Right cardiac atrium (tissue), 5 donors: ENCODE data around the gene RABGAP1L. TPM values are rescaled to one million over a fixed set of nuclear protein-coding genes. Genes with fewer than 3 reads are reported as not detected.
A peak's percentile ranks its signal among the peaks of the same experiment; 100 is the strongest.
"Not testable (repeated sequence)": the region's sequence is repeated elsewhere in the genome, so short reads cannot be mapped to it uniquely, and the experiment has no call there.

Experiments used
- ATAC-seq, 2 donors: fragments of 200-7000 bp; cut with Tn5 transposase; one replicate each; pipeline versions ENCODE4 v1.8.0 to v1.9.1; 2020; ENCODE audit warnings: moderate library complexity in 2 of 2, mild to moderate bottlenecking in 1 of 2
- DNase-seq, 3 donors: peaks; one replicate each; pipeline ENCODE4 v3.0.0-alpha.2; 2020
- H3K27ac ChIP-seq: one replicate; pipeline ENCODE4 v1.5.1; 2013; ENCODE audit warnings: mild to moderate bottlenecking, low read length, control low read depth, moderate library complexity
- H3K27me3 ChIP-seq: one replicate; pipeline ENCODE4 v1.6.1; 2013; ENCODE audit not compliant: control insufficient read depth, insufficient read depth
- H3K4me1 ChIP-seq: one replicate; pipeline ENCODE4 v1.6.1; 2013; ENCODE audit warnings: low read length; ENCODE audit not compliant: control insufficient read depth, insufficient read depth
- H3K4me3 ChIP-seq: one replicate; pipeline ENCODE4 v1.5.1; 2013; ENCODE audit warnings: low read length, control low read depth
- H3K9me3 ChIP-seq: one replicate; pipeline ENCODE4 v1.6.1; 2013; ENCODE audit warnings: low read length; ENCODE audit not compliant: control insufficient read depth
- WGBS: extraction: QIAGEN DNeasy Blood & Tissue Kit; methylation state at CpG from one replicate; pipeline ENCODE4 v1.1.7; 2013; 5-methylcytosine and 5-hydroxymethylcytosine counted together
- intact Hi-C, 4 donors: fragments of 100-400 bp; cut with DNase I; formaldehyde crosslinking; loops; one replicate each; pipeline versions ENCODE4 v1.11.0 to v1.14.0; 2022 to 2023
- polyA plus RNA-seq: library from polyadenylated mRNA; stranded (reverse); fragments of 200-250 nt; gene quantifications from one replicate; pipeline ENCODE4 v1.2.3, GENCODE V29; 2013
- total RNA-seq, 4 donors: library from RNA; stranded (reverse); fragmentation: NEBNext Ultra II Directional; extraction: Animal tissue kit (Norgen Biotek cat#: 25700); gene quantifications; one replicate each; pipeline ENCODE4 v1.2.1, GENCODE V29; 2021
- donor health status: healthy with polysubstance abuse.
- donor health status: DM: no; HTN: yes; CAD: no.
- donor health status: DM: no; HTN: no; CAD: no.
- donor health status: DM: no; HTN: yes; CAD: no; lungs with severe emphysema.
- donor health status: DM: yes; HTN: yes; CAD: no.

The RABGAP1L gene
- total and polyA plus RNA-seq, 5 donors: 174 to 367 (median 186) TPM

DNA sequence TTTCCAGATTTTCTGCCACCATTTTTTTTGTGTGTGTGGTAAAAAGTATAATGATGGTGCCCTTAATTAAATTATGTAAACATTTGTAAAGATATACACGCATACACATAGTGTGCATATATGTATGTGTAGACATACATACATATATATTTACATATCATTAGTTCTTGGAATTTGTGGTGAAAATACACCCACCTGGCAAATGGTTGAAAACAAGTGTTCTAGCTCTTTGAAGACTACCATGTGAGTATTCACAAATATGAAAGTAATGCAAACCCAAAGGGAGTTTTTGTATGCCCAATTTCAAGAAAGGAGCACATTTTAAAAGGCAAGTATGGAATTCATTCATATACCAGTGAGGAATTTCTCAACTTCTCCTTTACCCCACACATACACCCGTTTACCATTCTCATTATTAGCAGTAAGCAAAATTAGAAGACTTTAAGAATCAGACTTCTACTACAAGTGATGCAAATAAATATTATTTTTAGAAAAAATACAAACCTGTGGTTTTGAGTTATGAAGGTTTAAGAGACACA is 8.0 kb downstream of the RABGAP1L start:
- H3K4me1 ChIP-seq: peaks cover 5% of the 10 kb centered on the region
- intact Hi-C loops: loop anchor here in 3 of 4 donors (5.0 to 10.0 kb wide), 2 partner anchors 35 to 47 kb away; no protein-coding TSS in a partner anchor

DNA sequence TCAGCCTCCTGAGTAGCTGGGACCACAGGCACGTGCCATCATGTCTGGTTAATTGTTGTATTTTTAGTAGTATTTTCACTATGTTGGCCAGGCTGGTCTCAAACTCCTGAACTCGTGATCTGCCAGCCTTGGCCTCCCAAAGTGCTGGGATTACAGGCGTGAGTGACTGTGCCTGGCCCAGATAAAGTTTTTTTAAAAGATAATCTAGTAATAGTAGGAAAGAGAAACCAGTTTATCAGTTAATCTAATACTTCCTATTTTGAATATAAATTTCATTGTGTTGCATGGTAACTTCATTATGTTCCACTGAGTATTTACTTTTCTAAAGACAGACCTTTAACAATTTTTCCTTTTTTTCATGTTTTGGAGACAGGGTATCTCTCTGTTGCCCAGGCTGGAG is 10.0 kb downstream of the RABGAP1L start:
- H3K27me3 ChIP-seq: no peaks in the 10 kb centered on the region
- 51% methylated on average over 3 of the region's 3 CpGs for WGBS
- no peaks in the 10 kb centered on the region for H3K9me3 ChIP-seq
- intact Hi-C loops: loop anchor here in 3 of 4 donors (5.0 to 10.0 kb wide), 2 partner anchors 33 to 45 kb away; no protein-coding TSS in a partner anchor
- peak overlapping the region; percentile 72 for H3K27ac ChIP-seq
- ATAC-seq: no peak
- no peak overlapping the region for H3K4me3 ChIP-seq
- DNase-seq: no peak
- H3K4me1 ChIP-seq: peaks cover 5% of the 10 kb centered on the region

More for the DNA sequence above, 8.0 kb downstream of the RABGAP1L start:
- no peak for ATAC-seq
- Histone ChIP-seq H3K27ac (no peak overlapping the region), H3K4me3 (no peak overlapping the region), H3K27me3 (no peaks in the 10 kb centered on the region), H3K9me3 (no peaks in the 10 kb centered on the region)
- DNase-seq: no peak
- 73% methylated on average over 2 of the region's 2 CpGs for WGBS

DNA sequence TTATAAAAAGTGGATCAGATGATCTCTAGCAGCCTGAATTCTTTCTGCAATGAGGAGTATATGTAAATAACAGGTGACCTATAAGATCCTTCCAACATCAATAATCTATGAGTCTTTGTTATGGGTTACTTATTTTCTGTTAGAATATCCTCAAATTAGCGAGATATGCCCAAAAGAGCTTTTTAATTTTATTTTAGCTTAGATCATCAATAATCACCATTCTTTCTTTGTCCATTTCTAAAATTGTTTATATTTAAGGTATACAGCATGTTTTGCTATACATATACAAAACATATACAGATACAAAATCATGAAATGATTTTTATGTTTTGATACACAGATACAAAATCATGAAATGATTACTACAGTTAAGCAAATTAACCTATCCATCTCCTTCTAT is 11.8 kb downstream of the RABGAP1L start:
- H3K4me1 ChIP-seq: peaks cover 7% of the 10 kb centered on the region
- no peaks in the 10 kb centered on the region for H3K9me3 ChIP-seq
- ATAC-seq (no peak), DNase-seq (no peak)
- H3K27ac ChIP-seq: no peak overlapping the region
- intact Hi-C loops: no loop called here
- WGBS: 95% methylated on average over 1 of the region's 1 CpG
- H3K4me3 ChIP-seq: no peak overlapping the region
- no peaks in the 10 kb centered on the region for H3K27me3 ChIP-seq

DNA sequence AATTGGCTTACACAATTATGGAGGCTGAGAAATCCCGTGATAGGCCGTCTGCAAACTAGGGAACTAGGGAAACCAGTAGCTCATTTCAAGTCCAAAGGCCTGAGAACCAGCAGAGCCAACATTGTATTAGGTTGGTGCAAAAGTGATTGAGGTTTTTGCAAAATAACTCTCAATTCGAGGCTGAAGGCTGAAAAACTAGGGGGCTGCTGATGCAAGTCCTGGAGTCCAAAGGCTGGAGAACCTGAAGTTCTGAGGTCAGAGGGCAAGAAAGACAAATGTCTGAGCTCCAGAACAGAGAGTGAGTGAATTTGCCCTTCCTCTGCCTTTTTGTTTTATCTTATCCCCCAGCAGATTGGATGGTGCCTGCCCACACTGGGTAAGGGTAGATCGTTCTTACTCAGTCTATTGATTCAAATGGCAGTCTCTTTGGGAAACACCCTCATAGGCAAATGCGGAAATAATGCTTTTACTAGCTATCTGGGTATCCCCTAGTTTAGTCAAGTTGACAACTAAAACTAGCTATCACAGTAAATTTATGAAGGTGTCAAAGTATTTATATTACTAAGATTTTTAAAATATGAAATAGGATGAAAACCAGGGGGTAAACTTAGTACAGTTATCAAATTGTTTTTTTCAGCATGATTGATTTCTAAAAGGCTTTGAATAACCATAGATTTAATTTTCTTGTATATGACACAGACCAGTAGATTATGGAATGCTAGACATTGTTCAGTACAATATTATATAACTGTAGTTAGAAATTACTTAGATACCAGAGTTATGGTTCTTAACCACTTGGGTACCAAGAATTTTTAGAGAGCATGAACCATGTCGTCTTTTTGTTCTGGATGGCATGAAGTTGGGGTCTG is 15.4 kb downstream of the RABGAP1L start:
- H3K9me3 ChIP-seq: no peaks in the 10 kb centered on the region

DNA sequence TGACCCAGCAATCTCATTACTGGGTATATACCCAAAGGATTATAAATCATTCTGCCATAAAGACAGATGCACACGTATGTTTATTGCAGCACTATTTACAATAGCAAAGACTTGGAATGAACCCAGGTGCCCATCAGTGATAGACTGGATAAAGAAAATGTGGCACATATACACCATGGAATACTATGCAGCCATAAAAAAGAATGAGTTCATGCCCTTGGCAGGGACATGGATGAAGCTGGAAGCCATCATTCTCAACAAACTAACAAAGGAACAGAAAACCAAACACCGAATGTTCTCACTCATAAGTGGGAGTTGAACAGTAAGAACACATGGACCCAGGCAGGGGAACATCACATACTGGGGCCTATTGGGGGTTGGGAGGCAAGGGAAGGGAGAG is 19.1 kb downstream of the RABGAP1L start:
- DNase-seq, H3K4me3 ChIP-seq, H3K27ac ChIP-seq, ATAC-seq, H3K27me3 ChIP-seq, intact Hi-C loops, H3K4me1 ChIP-seq, H3K9me3 ChIP-seq: not testable (repeated sequence)
- 94% methylated on average over 2 of the region's 2 CpGs for WGBS

More for the DNA sequence above, 15.4 kb downstream of the RABGAP1L start:
- Histone ChIP-seq H3K27ac (no peak overlapping the region), H3K27me3 (no peaks in the 10 kb centered on the region), H3K4me3 (no peak overlapping the region), H3K4me1 (peaks cover 2% of the 10 kb centered on the region)
- DNase-seq: no peak
- WGBS: 68% methylated on average over 6 of the region's 6 CpGs
- intact Hi-C loops: no loop called here
- no peak for ATAC-seq

DNA sequence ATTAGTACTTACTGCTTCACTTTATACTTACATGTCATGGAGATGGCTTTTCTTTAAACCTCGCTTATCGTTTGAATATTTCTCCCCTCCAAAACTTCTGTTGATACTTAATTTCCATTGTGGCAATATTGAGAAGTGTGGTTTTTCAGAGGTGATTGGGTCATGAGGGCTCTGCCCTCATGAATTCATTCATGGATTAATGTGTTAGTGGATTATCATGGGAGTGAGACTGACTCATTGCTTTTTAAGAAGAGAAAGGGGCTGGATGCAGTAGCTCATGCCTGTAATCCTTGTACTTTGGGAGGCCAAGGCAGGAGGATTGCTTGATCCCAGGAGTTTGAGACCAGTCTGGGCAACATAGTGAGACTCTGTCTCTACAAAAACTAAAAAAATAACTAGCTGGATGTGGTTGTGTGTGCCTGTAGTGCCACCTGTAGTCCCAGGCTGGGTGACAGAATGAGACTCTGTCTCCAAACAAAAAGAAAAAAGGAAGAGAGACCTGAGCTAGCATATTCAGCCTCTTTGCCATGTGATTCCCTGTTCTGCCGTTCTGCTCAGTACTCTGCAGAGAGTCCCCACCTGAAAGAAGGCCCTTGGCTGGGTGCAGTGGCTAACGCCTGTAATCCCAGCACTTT is 30.2 kb downstream of the RABGAP1L start:
- H3K27ac ChIP-seq: no peak overlapping the region
- 90% methylated on average over 4 of the region's 4 CpGs for WGBS
- ATAC-seq (no peak), DNase-seq (no peak)
- H3K4me1 ChIP-seq: peaks cover 3% of the 10 kb centered on the region
- no peaks in the 10 kb centered on the region for H3K9me3 ChIP-seq
- intact Hi-C loops: no loop called here
- no peak overlapping the region for H3K4me3 ChIP-seq
- no peaks in the 10 kb centered on the region for H3K27me3 ChIP-seq

DNA sequence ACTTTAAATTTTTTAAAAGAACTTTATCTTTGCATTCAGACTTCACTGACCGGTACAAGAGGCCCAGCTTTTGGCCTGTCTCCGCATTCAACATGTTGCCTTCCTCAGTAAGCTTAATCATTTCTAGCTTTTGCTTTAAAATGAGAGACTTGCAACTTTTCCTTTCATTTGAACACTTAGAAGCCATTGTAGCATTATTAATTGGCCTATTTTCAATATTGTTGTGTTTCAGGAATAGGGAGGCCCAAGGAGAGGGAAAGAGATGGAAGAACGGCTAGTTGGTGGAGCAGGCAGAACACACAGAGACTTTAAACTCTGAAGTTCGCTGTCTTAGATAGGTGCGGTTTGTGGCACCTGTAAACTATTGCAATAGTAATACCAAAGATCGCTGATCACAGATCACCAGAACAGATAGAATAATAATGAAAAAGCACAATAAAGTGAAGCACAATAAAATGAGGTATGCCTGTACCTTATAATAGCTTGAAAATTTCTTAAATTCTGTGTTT is 31.4 kb downstream of the RABGAP1L start:
- no peaks in the 10 kb centered on the region for H3K27me3 ChIP-seq
- no peak for ATAC-seq
- 60% methylated on average over 6 of the region's 6 CpGs for WGBS
- no peaks in the 10 kb centered on the region for H3K9me3 ChIP-seq
- H3K4me3 ChIP-seq: peak overlapping the region; percentile 3
- intact Hi-C loops: no loop called here
- no peak for DNase-seq
- H3K27ac ChIP-seq: no peak overlapping the region
- H3K4me1 ChIP-seq: peaks cover 3% of the 10 kb centered on the region

DNA sequence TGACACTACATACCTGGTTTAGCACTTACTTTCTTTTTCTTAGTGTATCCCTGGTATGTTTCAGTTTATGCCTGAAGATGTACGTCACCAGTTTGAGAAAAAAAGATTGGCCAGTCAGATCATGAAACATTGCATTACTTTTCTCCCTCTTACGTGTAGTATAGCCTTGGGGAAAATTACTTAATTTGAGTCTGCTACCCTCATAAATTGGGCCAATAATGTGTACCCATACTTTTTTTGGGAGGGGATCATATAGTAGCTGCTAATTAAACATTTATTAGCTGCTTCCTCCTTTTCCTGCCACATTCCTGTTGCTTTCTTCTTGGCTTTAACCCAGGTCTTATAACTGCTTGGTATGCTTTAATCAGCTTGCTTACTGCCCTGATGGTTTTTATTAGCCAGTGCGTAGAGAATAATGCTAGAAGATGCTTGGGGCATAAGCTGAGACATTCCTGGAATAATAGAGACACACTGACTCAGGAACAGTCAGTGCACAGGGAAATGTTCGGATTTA is 32.1 kb downstream of the RABGAP1L start:
- intact Hi-C loops: no loop called here
- peaks cover 3% of the 10 kb centered on the region for H3K4me1 ChIP-seq
- no peak for DNase-seq
- ATAC-seq: no peak
- no peaks in the 10 kb centered on the region for H3K9me3 ChIP-seq
- WGBS: 68% methylated on average over 4 of the region's 4 CpGs
- no peaks in the 10 kb centered on the region for H3K27me3 ChIP-seq
- no peak overlapping the region for H3K27ac ChIP-seq
- H3K4me3 ChIP-seq: no peak overlapping the region

DNA sequence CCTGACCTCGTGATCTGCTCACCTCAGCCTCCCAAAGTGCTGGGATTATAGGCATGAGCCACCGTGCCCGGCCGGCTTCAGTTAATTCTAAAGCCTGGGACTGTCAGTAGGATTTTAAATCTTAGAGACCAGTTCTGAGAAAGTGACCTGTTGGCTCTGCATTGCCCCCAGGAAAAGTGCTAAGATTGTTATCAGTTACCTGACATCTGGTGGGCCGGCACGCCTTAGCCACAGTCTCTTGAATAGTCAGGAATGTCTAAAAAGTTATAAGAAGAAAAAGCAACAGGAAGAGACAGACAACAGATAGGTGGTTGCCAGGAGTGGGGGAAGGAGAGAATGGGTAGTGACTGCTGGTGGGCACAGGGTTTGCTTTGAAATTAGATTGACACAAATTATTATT is 35.1 kb downstream of the RABGAP1L start:
- peaks cover 3% of the 10 kb centered on the region for H3K4me1 ChIP-seq
- H3K9me3 ChIP-seq: no peaks in the 10 kb centered on the region
- ATAC-seq: no peak
- WGBS: 80% methylated on average over 6 of the region's 6 CpGs
- intact Hi-C loops: no loop called here
- DNase-seq: peak in 1 of 3 donors; percentile 34
- no peaks in the 10 kb centered on the region for H3K27me3 ChIP-seq
- H3K4me3 ChIP-seq: no peak overlapping the region
- H3K27ac ChIP-seq: no peak overlapping the region

DNA sequence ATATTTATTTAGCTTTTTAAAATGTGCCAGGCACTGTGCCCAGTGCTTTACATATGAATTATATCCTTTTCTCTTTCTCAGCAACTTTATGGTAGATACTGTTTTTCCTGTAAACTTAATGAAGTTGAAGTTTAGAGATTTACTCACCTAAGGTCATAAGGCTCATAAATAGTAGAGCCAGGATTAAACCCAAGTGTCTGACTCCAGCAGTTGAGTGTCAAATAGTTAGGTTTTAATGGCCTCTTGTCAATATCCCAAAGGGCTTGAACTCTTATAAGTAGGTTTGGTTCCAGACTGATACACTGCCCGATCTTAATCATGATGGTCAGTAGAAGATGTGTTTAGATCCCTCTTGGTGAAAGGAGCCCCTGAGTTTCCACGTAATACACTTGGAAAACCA is 37.8 kb downstream of the RABGAP1L start:
- H3K27me3 ChIP-seq: no peaks in the 10 kb centered on the region
- ATAC-seq (no peak), DNase-seq (no peak)
- no peak overlapping the region for H3K27ac ChIP-seq
- WGBS: 71% methylated on average over 2 of the region's 2 CpGs
- H3K9me3 ChIP-seq: no peaks in the 10 kb centered on the region
- H3K4me3 ChIP-seq: no peak overlapping the region
- intact Hi-C loops: no loop called here
- H3K4me1 ChIP-seq: no peaks in the 10 kb centered on the region

DNA sequence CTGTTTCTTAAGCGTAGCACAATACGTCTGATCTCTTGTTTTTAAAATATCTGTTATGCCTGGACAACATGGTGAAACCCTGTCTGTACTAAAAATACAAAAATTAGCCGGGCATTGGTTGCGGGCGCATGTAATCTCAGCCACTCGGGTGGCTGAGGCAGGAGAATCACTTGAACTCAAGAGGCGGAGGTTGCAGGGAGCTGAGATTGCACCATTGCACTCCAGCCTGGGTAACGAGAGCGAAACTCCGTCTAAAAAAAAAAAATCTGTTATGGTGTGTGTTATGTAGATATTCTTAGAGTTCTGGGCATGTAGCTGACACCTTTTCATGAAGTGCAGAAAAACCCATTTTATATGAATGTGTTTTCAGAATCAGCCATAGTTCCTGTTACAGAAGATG is 38.2 kb downstream of the RABGAP1L start:
- intact Hi-C loops: no loop called here
- no peak for DNase-seq

More for the DNA sequence above, 38.2 kb downstream of the RABGAP1L start:
- Histone ChIP-seq H3K4me3 (no peak overlapping the region), H3K27me3 (no peaks in the 10 kb centered on the region), H3K4me1 (no peaks in the 10 kb centered on the region), H3K9me3 (no peaks in the 10 kb centered on the region), H3K27ac (peak overlapping the region; percentile 10)
- ATAC-seq: peak; percentile 32 to 43
- WGBS: 74% methylated on average over 10 of the region's 10 CpGs
